ENCODE data around the gene DOK6.

DOK6 gene

DNA sequence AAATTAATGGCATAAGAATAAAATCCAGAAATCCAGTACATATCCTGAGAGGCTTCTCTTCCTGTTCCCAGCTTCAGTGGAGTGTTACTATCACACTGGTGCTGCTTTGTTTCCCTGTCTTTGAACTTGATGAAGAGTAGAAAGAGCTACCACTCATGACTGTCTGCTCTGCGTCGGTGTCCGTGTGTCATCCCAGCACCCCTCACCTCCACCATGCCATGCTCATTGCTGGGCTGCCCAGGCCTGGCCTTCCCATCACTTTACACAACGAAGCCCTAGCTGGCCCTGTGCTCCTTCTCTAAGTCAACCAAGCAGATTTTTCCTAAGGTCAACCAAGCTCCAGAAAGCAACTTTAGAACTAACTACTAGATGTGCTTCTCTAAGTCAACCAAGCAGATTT is 215.4 kb downstream of the DOK6 start:
- no peak for TF ChIP-seq ZFX (IDR thresholded peaks at IDR 0.05)
- TF ChIP-seq, protein P1, sequence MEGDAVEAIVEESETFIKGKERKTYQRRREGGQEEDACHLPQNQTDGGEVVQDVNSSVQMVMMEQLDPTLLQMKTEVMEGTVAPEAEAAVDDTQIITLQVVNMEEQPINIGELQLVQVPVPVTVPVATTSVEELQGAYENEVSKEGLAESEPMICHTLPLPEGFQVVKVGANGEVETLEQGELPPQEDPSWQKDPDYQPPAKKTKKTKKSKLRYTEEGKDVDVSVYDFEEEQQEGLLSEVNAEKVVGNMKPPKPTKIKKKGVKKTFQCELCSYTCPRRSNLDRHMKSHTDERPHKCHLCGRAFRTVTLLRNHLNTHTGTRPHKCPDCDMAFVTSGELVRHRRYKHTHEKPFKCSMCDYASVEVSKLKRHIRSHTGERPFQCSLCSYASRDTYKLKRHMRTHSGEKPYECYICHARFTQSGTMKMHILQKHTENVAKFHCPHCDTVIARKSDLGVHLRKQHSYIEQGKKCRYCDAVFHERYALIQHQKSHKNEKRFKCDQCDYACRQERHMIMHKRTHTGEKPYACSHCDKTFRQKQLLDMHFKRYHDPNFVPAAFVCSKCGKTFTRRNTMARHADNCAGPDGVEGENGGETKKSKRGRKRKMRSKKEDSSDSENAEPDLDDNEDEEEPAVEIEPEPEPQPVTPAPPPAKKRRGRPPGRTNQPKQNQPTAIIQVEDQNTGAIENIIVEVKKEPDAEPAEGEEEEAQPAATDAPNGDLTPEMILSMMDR (conservative IDR thresholded peaks at IDR 0.05) = no peak
- no peak overlapping the region for H3K27ac ChIP-seq

DNA sequence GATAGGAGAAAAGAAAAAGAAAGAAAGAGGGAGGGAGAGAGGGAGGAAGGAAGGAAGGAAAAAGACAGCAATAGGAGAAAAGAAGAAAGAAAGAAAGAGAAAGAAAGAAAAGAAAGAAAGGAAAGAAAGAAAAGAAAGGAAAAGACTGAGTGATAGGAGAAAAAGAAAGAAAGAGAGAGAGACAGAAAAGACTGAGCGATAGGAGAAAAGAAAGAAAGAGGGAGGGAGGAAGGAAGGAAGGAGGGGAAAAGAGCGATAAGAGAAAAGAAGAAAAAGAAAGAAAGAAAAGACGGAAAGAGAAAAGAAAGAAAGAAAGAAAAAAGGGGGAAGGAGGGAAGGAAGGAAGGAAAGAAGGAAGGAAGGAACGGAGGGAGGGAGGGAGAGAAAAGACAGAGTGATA is 216.7 kb downstream of the DOK6 start:
- no peak for TF ChIP-seq ZFX (IDR thresholded peaks at IDR 0.05)
- TF ChIP-seq, protein P1 (conservative IDR thresholded peaks at IDR 0.05) = no peak
- H3K27ac ChIP-seq = no peak overlapping the region

DNA sequence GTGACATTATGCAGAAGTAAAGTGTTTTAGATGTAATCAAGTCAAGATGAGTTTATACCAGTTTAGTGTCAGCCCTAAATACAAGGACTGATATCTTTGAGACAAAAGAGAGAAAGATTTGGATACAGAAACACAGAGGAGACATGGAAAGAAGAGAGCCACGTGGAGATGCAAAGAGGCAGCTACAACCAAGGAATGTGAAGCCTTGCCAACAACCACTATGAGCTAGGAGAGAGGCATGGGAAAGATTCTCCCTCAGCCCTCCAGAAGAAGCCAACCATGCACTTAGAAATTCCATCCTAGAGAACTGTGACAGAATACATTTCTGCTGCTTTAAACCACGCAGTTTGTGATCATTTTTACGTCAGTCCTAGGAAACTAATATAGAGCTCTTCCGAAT is 217.2 kb downstream of the DOK6 start:
- TF ChIP-seq, protein P1 (conservative IDR thresholded peaks at IDR 0.05) = no peak
- TF ChIP-seq ZFX (IDR thresholded peaks at IDR 0.05) = no peak
- no peak overlapping the region for H3K27ac ChIP-seq

DNA sequence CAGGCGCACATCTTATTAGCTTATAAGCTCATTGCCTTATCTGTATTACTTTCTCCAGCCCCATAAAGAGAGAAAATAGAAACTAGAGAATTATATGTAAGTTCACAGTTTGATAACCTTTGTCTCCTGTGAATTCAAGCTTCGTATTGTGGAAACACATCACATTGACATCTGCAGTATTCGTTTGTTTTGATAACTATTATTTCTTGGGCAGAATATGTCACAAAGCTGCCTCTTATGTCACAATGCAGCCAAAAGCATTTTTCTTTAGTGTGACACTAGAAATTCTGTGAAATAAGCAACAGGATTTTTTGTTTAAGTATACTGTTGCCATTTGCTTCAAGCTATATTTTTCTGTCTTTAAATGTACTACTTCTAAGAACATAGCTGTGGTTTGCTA is 221.5 kb downstream of the DOK6 start:
- TF ChIP-seq ZFX (IDR thresholded peaks at IDR 0.05) = no peak
- TF ChIP-seq, protein P1 (conservative IDR thresholded peaks at IDR 0.05) = no peak
- no peak overlapping the region for H3K27ac ChIP-seq

DNA sequence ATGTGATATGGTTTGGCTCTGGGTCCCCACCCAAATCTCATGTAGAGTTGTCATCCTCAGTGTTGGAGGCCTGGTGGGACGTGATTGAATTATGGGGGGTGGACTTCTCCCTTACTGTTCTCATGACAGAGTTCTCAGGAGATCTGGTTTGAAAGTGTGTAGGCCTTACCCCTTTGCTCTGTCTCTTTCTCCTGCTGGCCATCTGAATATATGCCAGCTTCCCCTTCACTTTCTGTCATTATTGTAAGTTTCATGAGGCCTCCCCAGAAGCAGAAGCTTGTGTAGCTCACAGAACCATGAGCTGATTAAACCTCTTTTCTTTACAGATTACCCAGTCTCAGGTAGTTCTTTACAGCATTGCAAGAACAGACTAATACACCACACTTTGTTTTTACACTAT is 222.3 kb downstream of the DOK6 start:
- TF ChIP-seq, protein P1 (conservative IDR thresholded peaks at IDR 0.05) = no peak
- TF ChIP-seq ZFX (IDR thresholded peaks at IDR 0.05) = no peak
- H3K27ac ChIP-seq = no peak overlapping the region

DNA sequence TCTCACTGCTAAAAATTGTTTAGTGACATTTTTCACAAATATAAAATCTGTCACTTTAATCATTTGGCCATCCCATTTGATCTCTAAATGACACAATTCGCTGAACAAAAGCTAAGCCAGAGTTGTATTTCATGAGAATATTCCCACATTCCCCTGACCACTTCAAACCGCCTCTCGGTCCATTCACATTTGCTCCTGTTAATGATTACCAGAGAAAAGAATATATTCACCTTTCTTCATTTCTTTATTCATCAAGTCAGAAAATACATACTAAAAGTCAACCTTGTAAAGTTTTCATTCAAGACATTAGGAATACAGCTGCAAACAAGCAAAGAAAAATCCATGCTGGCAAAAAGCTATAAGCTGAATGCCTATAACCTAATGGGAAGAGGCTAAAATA is 225.5 kb downstream of the DOK6 start:
- TF ChIP-seq, protein P1 (conservative IDR thresholded peaks at IDR 0.05) = no peak
- TF ChIP-seq ZFX (IDR thresholded peaks at IDR 0.05) = no peak
- no peak overlapping the region for H3K27ac ChIP-seq

DNA sequence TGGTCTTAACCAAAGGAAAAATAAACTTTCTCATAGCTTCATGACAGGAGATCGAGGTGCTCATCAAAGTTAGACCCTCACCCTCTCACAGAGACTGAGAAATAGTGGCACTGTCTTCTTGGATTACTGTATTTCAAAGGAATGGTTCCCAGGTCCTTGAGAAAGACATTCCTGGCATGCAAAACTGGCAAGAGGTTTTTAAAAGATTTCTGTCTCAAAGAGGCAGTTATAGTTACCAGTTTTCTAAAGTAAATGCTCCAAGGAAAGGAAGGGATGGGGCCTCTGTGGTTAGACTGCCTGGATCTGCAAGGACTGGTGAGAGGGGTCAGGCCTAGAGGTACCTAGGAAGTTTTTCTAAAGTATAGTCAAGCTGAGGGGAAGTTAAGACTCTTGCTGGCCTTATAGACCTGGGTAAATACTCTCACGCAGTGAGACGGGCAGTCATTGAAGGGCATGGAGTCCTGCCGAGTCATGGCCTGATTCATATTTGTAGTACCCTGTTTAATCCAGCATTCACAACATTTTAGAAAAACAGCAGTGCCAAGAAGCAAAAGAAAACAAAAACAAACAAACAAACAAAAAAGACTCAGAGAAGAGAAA is 226.1 kb downstream of the DOK6 start:
- TF ChIP-seq, protein P1 (conservative IDR thresholded peaks at IDR 0.05) = no peak
- no peak for TF ChIP-seq ZFX (IDR thresholded peaks at IDR 0.05)
- no peak overlapping the region for H3K27ac ChIP-seq
